ENCODE results near the gene MMP26.
"Not testable (repeated sequence)": the region's sequence is repeated elsewhere in the genome, so short reads cannot be mapped to it uniquely, and the experiment has no call there.

- not testable (repeated sequence) for TF ChIP-seq ZNF592 (IDR thresholded peaks at IDR 0.05); BRCA1 (IDR thresholded peaks at IDR 0.05; ENCODE audit: low read depth, low read length); CREM (IDR thresholded peaks at IDR 0.05; ENCODE audit: low read depth); IKZF1 (conservative IDR thresholded peaks at IDR 0.05); ZSCAN29 (IDR thresholded peaks at IDR 0.05); REST (IDR thresholded peaks at IDR 0.05; ENCODE audit: low read depth, low read length); NR2C1 (IDR thresholded peaks at IDR 0.05); POLR2A (IDR thresholded peaks at IDR 0.05; ENCODE audit: low read depth, low read length); CEBPB (IDR thresholded peaks at IDR 0.05; ENCODE audit: borderline replicate concordance in 1 of 2, low read depth in 2 of 2, low read length in 2 of 2); MXI1 (IDR thresholded peaks at IDR 0.05; ENCODE audit: low read depth, low read length); GABPA (IDR thresholded peaks at IDR 0.05; ENCODE audit: low read depth); ETV6 (conservative IDR thresholded peaks at IDR 0.05 in 1 of 2, IDR thresholded peaks at IDR 0.05 in 1 of 2; ENCODE audit: borderline replicate concordance in 1 of 2, low read depth in 1 of 2)
- TF ChIP-seq, protein P1, sequence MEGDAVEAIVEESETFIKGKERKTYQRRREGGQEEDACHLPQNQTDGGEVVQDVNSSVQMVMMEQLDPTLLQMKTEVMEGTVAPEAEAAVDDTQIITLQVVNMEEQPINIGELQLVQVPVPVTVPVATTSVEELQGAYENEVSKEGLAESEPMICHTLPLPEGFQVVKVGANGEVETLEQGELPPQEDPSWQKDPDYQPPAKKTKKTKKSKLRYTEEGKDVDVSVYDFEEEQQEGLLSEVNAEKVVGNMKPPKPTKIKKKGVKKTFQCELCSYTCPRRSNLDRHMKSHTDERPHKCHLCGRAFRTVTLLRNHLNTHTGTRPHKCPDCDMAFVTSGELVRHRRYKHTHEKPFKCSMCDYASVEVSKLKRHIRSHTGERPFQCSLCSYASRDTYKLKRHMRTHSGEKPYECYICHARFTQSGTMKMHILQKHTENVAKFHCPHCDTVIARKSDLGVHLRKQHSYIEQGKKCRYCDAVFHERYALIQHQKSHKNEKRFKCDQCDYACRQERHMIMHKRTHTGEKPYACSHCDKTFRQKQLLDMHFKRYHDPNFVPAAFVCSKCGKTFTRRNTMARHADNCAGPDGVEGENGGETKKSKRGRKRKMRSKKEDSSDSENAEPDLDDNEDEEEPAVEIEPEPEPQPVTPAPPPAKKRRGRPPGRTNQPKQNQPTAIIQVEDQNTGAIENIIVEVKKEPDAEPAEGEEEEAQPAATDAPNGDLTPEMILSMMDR (IDR thresholded peaks at IDR 0.05 in 2 of 3, conservative IDR thresholded peaks at IDR 0.05 in 1 of 3; ENCODE audit: control insufficient read depth in 2 of 3, extremely low read depth in 1 of 3, insufficient read depth in 1 of 3, low read depth in 3 of 3, low read length in 3 of 3), result not testable (repeated sequence)
- TF ChIP-seq, protein P2, sequence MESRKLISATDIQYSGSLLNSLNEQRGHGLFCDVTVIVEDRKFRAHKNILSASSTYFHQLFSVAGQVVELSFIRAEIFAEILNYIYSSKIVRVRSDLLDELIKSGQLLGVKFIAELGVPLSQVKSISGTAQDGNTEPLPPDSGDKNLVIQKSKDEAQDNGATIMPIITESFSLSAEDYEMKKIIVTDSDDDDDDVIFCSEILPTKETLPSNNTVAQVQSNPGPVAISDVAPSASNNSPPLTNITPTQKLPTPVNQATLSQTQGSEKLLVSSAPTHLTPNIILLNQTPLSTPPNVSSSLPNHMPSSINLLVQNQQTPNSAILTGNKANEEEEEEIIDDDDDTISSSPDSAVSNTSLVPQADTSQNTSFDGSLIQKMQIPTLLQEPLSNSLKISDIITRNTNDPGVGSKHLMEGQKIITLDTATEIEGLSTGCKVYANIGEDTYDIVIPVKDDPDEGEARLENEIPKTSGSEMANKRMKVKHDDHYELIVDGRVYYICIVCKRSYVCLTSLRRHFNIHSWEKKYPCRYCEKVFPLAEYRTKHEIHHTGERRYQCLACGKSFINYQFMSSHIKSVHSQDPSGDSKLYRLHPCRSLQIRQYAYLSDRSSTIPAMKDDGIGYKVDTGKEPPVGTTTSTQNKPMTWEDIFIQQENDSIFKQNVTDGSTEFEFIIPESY (IDR thresholded peaks at IDR 0.05), result not testable (repeated sequence)
Measured at GRCh38 chr11:4722616-4723534, 18.3 kb downstream of the MMP26 start.
